Fibroblast of lung (primary cell): Measurements from ENCODE around the gene MAEA. TPM values are rescaled to one million over a fixed set of nuclear protein-coding genes. Genes with fewer than 3 reads are reported as not detected.

ENCODE experiments used
- DNase-seq, 2 donors: peaks; one replicate each; pipeline versions ENCODE4 v3.0.0 to v3.0.0-alpha.2; 2010; ENCODE audit warnings: low read depth in 2 of 2
- H2AFZ ChIP-seq: 2 replicates; pipeline ENCODE4 v1.5.1; 2012; ENCODE audit warnings: low read length, control low read depth, inconsistent platforms
- H3K27ac ChIP-seq: 2 replicates; pipeline ENCODE4 v1.5.1; 2011; ENCODE audit warnings: low read length, control low read depth; ENCODE audit not compliant: insufficient read depth
- H3K27me3 ChIP-seq: 2 replicates; pipeline ENCODE4 v1.5.1; 2011; ENCODE audit warnings: mild to moderate bottlenecking, low read length; ENCODE audit not compliant: control insufficient read depth, insufficient read depth
- H3K36me3 ChIP-seq: 2 replicates; pipeline ENCODE4 v1.5.1; 2011; ENCODE audit warnings: low read length; ENCODE audit not compliant: control insufficient read depth, insufficient read depth
- H3K4me1 ChIP-seq: 2 replicates; pipeline ENCODE4 v1.5.1; 2011; ENCODE audit warnings: low read length; ENCODE audit not compliant: control insufficient read depth, insufficient read depth; ENCODE audit errors: extremely low read depth
- H3K4me2 ChIP-seq: 2 replicates; pipeline ENCODE4 v1.5.1; 2011; ENCODE audit warnings: low read length, control low read depth; ENCODE audit not compliant: insufficient read depth; ENCODE audit errors: extremely low read depth
- H3K4me3 ChIP-seq, 4 experiments: fragments of 200-600 bp in 1 of 4; sonication (generic) in 1 of 4; replicated peaks in 1 of 4; 2 replicates each; pipeline ENCODE4 v1.5.1; 2011 to 2016; ENCODE audit warnings: low read length in 4 of 4, low read depth in 3 of 4, mild to moderate bottlenecking in 3 of 4, control low read depth in 2 of 4, inconsistent platforms in 1 of 4, mixed read lengths in 1 of 4; ENCODE audit not compliant: insufficient read depth in 1 of 4; ENCODE audit errors: control extremely low read depth in 1 of 4
- H3K79me2 ChIP-seq: 2 replicates; pipeline ENCODE4 v1.5.1; 2012; ENCODE audit warnings: mild to moderate bottlenecking, low read length, inconsistent platforms; ENCODE audit not compliant: control insufficient read depth, insufficient read depth
- H3K9ac ChIP-seq: 2 replicates; pipeline ENCODE4 v1.5.1; 2011; ENCODE audit warnings: mild to moderate bottlenecking, low read length, control low read depth; ENCODE audit not compliant: insufficient read depth
- H3K9me3 ChIP-seq: 2 replicates; pipeline ENCODE4 v1.5.1; 2012; ENCODE audit warnings: low read depth, low read length; ENCODE audit not compliant: control insufficient read depth, insufficient read depth
- H4K20me1 ChIP-seq: 2 replicates; pipeline ENCODE4 v1.5.1; 2011; ENCODE audit warnings: low read length; ENCODE audit not compliant: control insufficient read depth, insufficient read depth; ENCODE audit errors: extremely low read depth
- CTCF ChIP-seq, 2 donors: IDR thresholded peaks in 1 of 2; conservative IDR thresholded peaks in 1 of 2; 1 replicate in 1 of 2; 2 replicates in 1 of 2; pipeline ENCODE4 v1.5.1; 2011 to 2012; ENCODE audit warnings: low read length in 2 of 2, control low read depth in 1 of 2, inconsistent platforms in 1 of 2, low read depth in 1 of 2, mild to moderate bottlenecking in 1 of 2
- EZH2 ChIP-seq: IDR thresholded peaks from 2 replicates; pipeline ENCODE4 v1.5.1; 2012; ENCODE audit warnings: low read length, control low read depth, mild to moderate bottlenecking; ENCODE audit errors: missing control alignments
- polyA plus RNA-seq, 2 donors: library from polyadenylated mRNA; depleted of rRNA in 1 of 2; stranded (reverse) in 1 of 2; unstranded in 1 of 2; fragments of >200 nt; gene quantifications; 2 replicates each; pipeline ENCODE4 v1.2.1, GENCODE V29; 2011 to 2012; ENCODE audit warnings: missing spikeins in 1 of 2
- total RNA-seq: library from RNA; depleted of rRNA; stranded (reverse); fragments of >200 nt; gene quantifications from 2 replicates; pipeline ENCODE4 v1.2.1, GENCODE V29; 2014

Gene MAEA
- total and polyA plus RNA-seq, 2 donors (not counting 1 experiment from before 2014, with no cell fraction given): 44.3 to 53.8 TPM

GRCh38 chr4:1243451-1244080 lies 46.1 kb upstream of the MAEA start:
- DNase-seq: no peak
- Histone ChIP-seq H3K27ac (no peak overlapping the region), H3K4me3 (no peak overlapping the region), H3K79me2 (peaks cover 91% of the 10 kb centered on the region), H3K9ac (no peak overlapping the region), H3K27me3 (no peaks in the 10 kb centered on the region), H4K20me1 (no peaks in the 10 kb centered on the region), H3K9me3 (no peaks in the 10 kb centered on the region), H3K4me2 (no peak overlapping the region), H3K36me3 (peaks cover 25% of the 10 kb centered on the region), H2AFZ (no peak overlapping the region), H3K4me1 (peaks cover 16% of the 10 kb centered on the region)
- TF ChIP-seq CTCF (conservative IDR thresholded peaks at IDR 0.05 in 1 of 2, IDR thresholded peaks at IDR 0.05 in 1 of 2; ENCODE audit: low read depth in 1 of 2, low read length in 2 of 2) (no peak), EZH2 (no peak)

DNA sequence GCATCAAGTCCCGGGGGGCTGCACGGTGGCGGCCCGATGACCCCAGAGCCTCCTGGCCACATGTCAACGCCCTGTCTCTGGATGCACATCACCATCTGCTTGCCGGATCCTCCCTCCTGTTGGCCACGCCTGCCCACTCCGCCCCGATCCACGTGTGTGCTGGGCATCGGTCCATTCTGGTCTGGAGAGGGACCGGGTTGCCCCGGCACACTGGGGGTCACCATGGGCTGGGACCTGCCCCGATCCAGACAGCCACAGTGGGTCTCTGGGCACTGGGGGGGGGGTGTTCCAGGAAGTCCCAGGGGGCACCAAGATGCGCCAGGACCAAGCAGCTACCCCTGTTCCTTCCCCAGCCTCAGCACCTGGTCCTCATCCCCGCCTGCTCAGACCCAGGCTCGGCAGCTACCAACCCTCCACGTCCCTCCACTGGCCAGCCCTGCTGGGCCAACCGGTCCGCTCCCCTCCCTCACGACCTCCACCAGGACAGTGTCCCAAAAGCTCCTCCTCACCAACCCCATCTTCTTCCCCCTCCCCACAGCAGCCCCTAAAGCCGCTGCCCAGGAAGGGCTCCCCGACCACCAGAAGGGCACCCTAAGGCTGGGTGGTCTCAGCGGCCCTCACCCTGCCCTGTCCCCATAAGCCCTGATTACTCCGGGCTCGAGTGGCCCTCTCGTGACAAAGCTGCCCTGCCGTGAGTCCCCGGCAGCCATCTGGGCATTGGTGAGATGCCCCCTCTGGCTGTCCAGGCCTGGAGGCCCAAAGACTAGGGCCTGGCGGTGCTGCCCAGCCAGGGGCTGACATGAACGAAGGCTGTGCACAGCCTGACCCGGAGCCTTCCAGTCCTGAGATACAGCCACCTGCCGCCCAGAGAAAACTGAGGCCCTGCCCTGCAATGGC lies 45.4 kb upstream of the MAEA start:
- no peak for DNase-seq
- H3K27me3 ChIP-seq: no peaks in the 10 kb centered on the region
- peaks cover 83% of the 10 kb centered on the region for H3K79me2 ChIP-seq
- H4K20me1 ChIP-seq: no peaks in the 10 kb centered on the region
- H3K9ac ChIP-seq: no peak overlapping the region
- H3K4me3 ChIP-seq: no peak overlapping the region
- no peak for TF ChIP-seq EZH2
- TF ChIP-seq CTCF (conservative IDR thresholded peaks at IDR 0.05 in 1 of 2, IDR thresholded peaks at IDR 0.05 in 1 of 2; ENCODE audit: low read depth in 1 of 2, low read length in 2 of 2): no peak
- H2AFZ ChIP-seq: no peak overlapping the region
- peaks cover 20% of the 10 kb centered on the region for H3K36me3 ChIP-seq
- H3K27ac ChIP-seq: no peak overlapping the region
- H3K4me1 ChIP-seq: peaks cover 16% of the 10 kb centered on the region
- no peaks in the 10 kb centered on the region for H3K9me3 ChIP-seq
- H3K4me2 ChIP-seq: peak overlapping the region; percentile 51

DNA sequence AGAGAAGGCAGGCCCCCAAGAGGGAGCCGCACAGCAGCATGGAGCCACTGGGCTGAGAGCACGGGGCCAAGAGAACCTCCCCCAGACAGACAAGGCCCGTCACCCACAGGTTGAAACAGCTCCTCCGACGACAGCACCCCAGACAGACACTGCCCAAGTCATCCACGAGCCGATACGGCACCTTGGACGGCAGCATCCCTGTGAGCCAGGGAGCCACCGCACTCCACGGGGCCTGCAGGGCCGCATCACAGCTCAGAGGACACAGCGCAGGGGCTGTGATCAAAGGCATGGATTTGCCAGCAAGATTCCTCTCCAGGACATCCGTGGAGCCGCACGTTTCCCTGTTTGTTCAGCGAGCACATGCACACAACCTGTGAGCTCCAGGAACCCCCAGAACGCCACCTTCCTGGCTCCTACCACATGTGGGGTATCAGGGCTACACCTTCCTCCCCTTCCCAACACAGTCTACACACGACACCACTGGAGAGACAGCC lies 44.7 kb upstream of the MAEA start:
- Histone ChIP-seq H3K4me1 (peaks cover 16% of the 10 kb centered on the region), H4K20me1 (no peaks in the 10 kb centered on the region), H3K4me3 (no peak overlapping the region)

More for the DNA sequence above, 44.7 kb upstream of the MAEA start:
- peaks cover 14% of the 10 kb centered on the region for H3K36me3 ChIP-seq
- no peaks in the 10 kb centered on the region for H3K9me3 ChIP-seq
- H3K4me2 ChIP-seq: no peak overlapping the region
- no peak overlapping the region for H2AFZ ChIP-seq
- no peak for DNase-seq
- peaks cover 78% of the 10 kb centered on the region for H3K79me2 ChIP-seq
- H3K9ac ChIP-seq: no peak overlapping the region
- H3K27me3 ChIP-seq: no peaks in the 10 kb centered on the region
- no peak overlapping the region for H3K27ac ChIP-seq
- TF ChIP-seq CTCF (conservative IDR thresholded peaks at IDR 0.05 in 1 of 2, IDR thresholded peaks at IDR 0.05 in 1 of 2; ENCODE audit: low read depth in 1 of 2, low read length in 2 of 2): no peak
- TF ChIP-seq EZH2: no peak
